NCI-H510A (cell line): ENCODE data around the gene TLR5.

Source experiments
- DNase-seq: peaks from one replicate; lab custom pipeline; 2025; lab: John Stamatoyannopoulos, UW

Gene TLR5

GRCh38 chr1:223150443-223150842 lies 7.4 kb upstream of the TLR5 start:
- DNase-seq = no peak

DNA sequence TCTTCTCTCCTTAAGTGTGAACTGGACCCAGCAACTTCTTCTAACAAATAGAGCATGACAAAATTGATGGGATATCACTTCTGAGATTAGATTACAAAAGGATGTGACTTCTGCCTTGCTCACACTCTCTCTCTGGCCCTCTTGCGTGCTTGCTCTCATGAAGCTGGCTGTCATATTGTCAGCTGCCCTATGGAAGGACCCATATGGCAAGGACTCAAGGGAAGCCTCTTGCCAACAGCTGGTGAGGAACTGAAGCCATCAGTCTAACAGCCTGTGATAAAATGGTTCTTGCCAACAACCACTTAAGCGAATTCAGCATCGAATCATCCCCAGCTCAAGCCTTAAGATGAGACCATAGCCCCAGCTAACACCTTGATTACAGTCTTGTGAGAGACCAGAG lies 4.8 kb upstream of the TLR5 start:
- no peak for DNase-seq

- no peak for DNase-seq
Measured at GRCh38 chr1:223147409-223147808, 4.4 kb upstream of the TLR5 start.

GRCh38 chr1:223146745-223147144 lies 3.7 kb upstream of the TLR5 start:
- no peak for DNase-seq

DNA sequence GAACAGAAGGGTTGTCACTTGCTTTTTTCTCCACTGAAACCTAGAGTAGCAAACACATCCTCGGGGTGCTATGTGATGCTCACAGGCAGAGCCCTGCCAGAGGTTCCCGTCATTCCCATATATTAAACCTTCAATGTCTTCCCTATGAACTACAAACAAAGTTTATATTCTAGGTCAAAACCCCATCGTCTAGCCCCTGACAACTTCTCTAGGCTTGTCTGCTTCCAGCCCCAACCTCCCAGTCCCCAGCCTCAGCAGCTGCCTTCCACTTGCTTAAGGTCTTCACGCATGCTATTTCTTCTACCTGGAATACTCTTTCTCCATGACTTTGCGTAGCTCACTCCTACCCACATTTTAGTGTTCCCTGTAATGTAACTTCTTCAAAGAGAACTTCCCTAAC lies 1.9 kb upstream of the TLR5 start:
- no peak for DNase-seq

DNA sequence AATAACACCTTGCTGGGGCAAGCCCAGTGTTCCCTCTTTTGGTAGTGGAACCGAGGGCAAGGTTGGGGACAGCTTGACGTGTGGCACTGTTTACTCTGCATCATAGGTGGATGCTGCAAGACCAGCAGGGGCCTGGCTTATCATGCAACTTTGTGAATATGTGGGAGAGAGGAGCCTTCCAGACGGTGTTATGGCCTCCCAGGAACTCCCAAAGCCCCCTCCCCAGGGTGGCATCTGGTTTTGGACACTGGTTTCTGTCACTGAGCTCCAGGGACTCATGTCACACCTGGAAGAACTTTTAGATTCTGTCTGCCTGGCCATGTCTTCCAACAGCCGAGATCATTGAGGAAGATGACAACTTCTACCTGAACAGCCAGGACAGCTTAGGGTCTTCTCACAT lies 1.4 kb upstream of the TLR5 start:
- no peak for DNase-seq

DNA sequence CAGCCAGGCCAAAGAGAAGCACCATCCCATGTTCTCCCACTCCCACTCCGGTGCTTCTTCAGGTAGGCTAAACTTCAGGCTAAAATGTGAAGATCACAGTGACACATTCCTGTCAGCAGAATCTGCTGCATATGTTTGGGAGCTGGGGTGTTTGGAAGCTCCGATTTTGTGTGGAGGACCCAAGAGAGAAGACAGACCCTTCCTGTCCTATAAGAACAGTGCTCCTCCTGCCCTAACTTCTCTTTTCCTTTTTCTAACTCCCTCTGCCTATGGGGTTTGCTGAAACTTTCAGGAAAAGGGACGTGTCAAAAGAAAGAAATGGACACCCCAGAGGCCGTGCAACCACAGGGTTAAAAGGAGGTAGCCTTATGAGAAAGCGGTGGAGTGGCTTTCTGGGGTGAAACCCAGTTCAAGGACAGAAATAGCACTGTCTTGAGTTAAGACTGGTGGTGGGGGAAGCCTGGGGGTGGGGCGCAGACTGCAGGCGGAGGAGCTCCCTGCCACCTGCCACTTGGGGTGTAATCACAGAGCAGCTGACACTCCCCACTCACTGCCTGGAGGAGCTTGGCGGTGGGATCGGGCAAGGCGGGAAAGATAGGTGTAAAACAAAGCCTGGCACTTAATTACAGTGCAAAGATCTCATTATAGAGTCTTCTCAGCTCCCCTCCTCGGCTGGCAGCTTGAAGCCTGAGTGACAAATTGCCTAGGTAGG lies 645 bp upstream of the TLR5 start:
- DNase-seq = no peak

DNA sequence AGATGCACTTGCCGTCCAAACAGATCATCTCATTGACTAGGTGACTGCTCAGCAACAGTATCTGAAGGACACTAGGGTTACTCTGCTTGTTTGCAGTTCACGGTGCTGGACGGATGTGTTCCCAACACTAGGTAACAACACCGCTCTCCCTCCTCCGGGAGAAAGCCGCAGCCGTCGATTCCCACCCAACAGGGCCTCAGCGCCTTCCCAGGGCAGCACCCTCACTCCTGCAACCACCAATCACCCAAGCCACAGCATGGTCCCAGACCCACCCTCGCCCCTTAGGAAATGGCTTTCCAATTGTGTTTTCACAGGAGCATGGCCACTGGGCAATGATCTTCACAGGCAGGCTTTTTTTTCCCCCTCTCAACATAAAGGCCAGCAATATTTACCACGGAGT lies 779 bp downstream of the TLR5 start:
- DNase-seq = no peak

- no peak for DNase-seq
Measured at GRCh38 chr1:223140611-223141405, 2.2 kb downstream of the TLR5 start.

DNA sequence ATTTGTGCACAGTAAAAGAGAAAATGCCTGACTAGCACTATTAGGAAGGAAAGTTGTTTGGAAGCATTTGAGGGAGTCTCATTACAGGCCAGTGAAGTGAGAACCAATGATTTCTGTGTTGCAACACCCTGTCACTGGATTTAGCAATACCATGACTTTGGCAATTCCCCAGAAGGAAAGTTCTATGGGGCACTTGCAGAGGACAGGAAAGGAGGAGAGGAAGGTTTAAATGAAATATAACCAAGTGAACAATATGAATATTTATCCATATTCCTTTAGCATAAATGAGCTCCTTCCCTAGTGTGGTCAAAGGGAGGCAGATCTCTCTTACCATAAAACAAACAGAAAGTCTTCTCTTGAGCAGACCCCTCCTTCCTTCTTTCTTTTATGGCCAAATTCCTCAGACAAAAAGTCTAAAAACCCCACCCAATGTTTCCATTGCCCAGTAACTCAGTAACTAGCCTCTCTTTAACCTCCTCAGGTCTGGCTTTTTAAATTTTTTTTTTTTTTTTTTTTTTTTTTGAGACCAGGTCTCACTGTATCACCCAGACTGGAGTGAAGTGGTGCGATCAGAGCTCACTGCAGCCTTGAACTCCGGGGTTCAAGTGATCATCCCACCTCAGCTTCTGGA lies 5.5 kb downstream of the TLR5 start:
- no peak for DNase-seq

GRCh38 chr1:223136086-223136485 lies 7.0 kb downstream of the TLR5 start:
- no peak for DNase-seq

GRCh38 chr1:223135176-223135942 lies 7.7 kb downstream of the TLR5 start:
- DNase-seq = no peak

GRCh38 chr1:223133824-223134435 lies 9.1 kb downstream of the TLR5 start:
- peak; percentile 89 for DNase-seq

- no peak for DNase-seq
Measured at GRCh38 chr1:223133306-223133823, 9.7 kb downstream of the TLR5 start.

DNA sequence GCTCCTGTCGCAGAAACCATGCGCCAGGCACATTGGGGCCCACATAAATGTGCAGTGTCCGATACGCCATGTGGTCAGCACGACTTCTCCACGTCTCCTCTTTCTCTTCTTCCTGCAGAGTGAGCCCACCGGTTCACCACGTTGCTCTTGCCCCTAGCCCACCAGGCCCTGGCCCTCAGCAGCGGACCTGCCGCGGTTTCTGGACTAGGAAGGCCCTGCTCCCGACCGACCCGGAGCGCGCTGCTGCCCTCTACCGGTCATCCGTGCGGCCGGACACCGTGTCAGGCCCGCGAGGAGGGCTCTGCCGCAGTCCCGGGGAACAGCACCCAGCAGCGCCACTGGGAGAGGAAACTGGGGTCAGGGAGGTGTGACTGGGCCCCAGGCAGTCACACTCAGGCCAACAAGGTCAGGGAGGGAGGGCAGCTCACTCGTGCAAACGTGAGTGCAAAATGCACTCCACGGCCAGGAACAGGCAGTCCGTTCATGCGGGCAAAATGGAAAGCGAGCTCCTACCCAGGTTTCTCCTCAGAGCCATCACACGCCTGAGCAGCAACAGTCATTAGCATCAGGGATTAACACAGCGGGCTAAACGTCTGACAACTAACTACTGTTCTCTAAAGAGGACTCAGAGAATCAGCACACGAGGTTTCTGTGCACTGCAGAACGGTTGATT lies 13.7 kb downstream of the TLR5 start:
- DNase-seq = no peak

DNA sequence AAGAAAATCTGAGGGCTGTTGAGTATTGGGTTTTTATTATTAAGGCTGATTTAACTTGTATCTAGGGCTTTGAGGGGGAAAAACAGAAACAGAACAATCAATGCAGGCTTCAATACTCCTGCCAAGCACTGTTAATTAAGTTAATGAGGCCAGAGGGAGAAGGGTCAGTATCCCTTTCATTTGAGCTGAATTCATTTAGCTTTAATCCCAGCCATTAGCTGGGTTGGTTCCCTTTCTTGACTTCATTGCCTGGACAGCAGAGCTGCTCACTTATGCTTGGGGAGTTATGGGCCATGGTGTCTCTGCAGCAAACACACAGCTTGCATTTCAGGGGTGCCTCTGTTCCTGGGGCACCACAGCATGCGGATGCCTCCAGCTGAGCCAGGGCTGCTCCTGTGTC lies 16.3 kb downstream of the TLR5 start:
- no peak for DNase-seq

- no peak for DNase-seq
Measured at GRCh38 chr1:223125766-223126165, 17.3 kb downstream of the TLR5 start.

GRCh38 chr1:223123011-223123610 lies 19.9 kb downstream of the TLR5 start:
- DNase-seq = no peak

- no peak for DNase-seq
Measured at GRCh38 chr1:223118418-223118817, 24.6 kb downstream of the TLR5 start.

GRCh38 chr1:223116950-223117349 lies 26.1 kb downstream of the TLR5 start:
- DNase-seq = no peak

DNA sequence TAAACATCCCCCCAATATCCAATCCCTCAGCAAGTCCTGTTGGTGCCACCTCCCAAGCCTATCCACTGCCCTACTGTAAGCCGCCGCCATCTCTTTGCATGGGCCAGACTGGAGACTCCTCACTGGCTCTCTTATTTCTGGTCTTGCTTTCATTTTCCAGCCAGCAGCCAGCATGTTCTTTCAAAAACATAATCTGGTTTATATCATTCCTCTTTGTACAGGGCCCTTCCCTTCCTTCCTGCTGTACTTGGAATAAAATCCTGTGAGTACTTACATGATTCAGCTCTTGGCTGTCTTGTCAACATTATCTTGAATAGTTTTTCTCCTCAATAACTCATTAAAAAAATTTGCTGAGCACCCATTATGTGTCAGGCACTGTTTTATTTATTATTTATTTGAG lies 28.2 kb downstream of the TLR5 start:
- DNase-seq = no peak
